ENCODE data around the gene RNU1-1.
"Not testable (repeated sequence)": the region's sequence is repeated elsewhere in the genome, so short reads cannot be mapped to it uniquely, and the experiment has no call there.

The RNU1-1 gene
- total RNA-seq = 0.71 to 4.2 (median 2.0) reads per million in 3 experiments

DNA sequence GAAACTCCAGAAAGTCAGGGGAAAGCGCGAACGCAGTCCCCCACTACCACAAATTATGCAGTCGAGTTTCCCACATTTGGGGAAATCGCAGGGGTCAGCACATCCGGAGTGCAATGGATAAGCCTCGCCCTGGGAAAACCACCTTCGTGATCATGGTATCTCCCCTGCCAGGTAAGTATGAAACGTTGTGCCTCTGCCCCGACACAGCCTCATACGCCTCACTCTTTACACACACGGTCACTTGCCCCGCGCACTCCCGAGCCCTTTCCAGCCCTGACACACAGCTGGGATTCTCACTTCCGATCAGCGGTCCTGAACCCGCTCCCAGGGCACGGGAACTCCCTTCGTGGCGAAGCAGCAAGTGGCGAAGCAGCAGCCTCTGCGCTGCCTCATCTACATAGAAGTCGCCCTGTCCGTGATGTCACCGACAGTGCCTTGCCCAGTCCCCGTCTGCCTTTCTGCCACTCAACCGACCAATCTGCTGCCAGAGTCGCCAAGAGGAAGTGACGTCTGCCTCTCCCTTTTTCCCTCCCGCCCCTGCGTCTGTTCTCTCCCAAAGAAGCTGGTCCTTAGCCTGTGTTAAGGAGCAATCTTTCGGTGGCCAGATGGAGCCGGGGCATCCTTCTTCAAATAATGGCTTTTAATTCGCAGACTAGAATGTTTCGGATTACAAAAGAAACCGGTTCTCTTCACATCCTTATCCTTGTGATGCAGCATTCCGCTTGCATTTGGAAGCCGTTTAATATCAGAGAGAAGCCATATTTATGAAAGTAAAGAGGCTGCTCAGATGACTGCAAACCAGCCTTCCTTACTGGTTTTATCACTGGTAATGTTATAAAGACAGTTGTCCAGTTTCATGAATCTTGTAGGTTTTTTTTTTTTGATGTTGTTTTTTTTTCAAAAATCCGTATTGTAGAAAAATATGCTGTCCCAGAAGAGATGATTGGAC, at the start of gene RNU1-1:
Gene RNU1-1 (minus strand): TSS at position 179 of the 949 bp plus-strand sequence.
- peak; percentile 88 for DNase-seq

DNA sequence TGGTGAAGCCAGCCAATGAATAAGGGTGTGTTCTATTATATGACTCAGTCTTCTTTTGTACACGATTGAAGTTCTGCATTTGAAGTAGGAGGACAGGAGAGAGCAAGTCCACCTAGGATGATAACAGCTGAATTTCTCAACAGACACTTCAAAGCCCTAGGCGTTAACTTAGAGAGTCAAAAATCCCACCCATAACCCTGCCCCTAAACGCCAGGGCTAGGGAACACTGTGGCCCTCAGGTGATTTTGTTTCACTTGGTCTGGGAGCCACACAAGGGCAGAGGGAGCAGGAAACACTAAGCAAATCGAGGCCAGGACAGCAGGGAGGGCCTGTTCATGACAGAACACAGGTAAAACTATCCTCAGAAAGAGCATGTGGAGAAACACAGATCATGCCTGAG, 47.0 kb upstream of the RNU1-1 start:
- DNase-seq = not testable (repeated sequence)

DNA sequence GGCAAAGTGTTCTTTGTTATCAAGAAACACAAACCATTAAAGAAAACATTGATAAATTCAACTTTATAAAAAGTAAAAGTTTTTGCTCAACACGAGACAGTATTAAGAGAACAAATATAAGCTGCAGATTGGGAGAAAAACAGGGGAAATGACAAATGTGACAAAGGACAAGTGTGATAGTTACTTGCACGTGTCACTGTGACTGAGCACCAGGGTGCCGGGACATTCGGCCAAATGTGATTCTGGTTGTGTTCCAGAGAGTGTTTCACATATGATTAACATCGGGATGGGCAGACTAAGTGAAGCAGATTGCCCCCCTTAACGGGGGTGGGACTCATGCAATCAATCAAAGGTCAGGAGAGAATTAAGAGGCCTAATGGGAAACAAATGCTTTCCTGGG, 46.4 kb upstream of the RNU1-1 start:
- not testable (repeated sequence) for DNase-seq

DNA sequence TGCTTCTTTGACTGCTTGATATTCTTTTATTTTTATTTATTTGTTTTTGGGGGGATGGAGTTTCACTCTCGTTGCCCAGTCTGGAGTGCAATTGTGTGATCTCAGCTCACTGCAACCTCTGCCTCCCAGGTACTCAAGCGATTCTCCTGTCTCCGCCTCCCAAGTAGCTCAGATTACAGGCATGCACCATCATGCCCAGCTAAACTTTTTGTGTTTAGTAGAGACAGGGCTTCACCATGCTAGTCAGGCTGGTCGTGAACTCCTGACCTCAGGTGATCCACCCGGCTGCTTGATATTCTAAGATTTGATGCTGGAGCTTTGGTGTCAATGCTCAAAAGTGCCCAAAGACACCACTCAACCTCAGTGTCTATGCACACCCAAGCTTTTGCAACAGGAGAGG, 45.6 kb upstream of the RNU1-1 start:
- not testable (repeated sequence) for DNase-seq

DNA sequence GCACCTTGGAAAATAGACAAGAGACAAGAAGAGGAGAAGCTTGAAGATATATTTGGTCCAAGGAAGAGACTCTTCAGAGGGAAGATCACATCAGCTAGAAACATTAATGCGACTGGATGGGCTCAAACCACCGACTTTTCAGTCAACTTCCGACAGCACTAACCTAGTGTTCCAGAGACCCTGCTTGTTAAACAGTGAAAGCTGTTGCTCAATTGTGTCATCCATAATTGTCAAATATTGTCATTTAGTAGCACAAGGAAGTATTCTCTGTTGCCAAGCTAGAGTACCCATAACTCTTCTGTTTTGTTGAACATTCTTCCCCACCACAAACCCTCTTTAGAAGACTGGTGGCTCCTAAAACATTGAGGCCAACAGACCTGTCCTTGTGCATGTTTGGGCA, 42.9 kb upstream of the RNU1-1 start:
- not testable (repeated sequence) for DNase-seq

DNA sequence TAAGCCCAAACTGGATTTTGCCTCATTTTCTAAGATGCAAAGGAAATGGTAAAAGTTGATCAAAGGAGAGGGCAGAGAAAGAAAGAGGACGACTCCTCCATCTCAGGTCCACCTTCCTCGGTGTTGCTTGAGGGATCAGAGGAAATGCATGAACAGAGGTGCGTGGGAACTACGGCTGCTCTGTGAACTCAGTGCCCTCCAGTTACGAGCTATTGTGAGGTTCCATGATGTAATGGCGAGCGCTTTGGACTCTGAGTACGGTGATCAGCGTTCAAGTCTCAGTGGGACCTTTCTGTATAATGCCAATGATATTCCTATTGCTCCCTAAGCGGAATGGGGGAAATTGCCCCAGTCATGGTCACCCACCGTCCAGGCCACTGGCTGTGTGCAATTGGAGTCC, 39.2 kb upstream of the RNU1-1 start:
- not testable (repeated sequence) for DNase-seq

DNA sequence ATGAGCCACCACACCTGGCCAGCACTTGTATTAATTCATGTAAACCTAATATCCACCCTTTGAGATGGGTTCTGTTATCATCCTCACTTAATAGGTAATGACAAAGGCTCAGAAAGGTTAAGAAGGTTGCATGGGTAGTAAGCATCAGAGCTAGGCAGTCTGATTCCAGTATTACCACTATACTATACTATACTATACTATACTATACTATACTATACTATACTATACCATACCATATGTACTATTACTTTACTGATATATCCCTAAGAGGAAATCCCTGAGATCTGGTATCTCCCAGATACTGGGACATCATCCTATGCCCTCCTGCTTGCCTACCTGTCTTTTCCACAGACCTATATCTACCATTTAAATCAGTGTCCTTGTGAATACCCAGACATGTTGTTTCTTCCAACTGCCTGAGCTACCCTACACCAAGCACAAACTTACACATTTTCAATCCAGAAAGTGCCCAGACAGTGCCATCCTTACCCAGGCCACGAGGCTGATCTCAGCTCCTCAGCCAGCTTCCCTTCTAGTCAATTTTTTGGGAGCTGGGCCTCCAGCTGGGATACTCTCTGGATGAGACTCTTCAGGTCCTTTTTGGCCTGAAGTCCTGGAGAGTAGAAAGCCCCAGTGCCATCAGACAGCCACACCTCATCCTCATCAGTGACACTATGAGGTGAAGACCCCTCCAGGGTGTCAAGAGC, 36.3 kb upstream of the RNU1-1 start:
- DNase-seq = not testable (repeated sequence)

DNA sequence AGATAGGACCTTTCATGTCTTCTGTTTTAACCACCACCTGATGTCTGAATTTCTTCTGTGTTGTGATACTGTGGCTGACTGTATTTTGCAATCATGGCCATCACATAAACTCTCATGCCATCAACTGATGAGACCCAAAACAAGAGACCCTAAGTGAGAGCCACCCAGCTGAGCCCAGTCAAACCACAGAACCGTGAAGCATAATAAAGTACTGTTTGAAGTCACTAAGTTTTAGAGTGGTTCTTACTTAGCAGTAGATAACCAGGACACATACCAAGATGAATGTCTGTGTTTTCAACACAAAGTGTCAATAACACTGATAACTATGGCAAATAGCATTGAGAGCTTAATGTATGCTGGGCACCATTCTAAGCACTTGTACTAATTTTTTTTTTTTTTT, 35.5 kb upstream of the RNU1-1 start:
- DNase-seq = not testable (repeated sequence)

DNA sequence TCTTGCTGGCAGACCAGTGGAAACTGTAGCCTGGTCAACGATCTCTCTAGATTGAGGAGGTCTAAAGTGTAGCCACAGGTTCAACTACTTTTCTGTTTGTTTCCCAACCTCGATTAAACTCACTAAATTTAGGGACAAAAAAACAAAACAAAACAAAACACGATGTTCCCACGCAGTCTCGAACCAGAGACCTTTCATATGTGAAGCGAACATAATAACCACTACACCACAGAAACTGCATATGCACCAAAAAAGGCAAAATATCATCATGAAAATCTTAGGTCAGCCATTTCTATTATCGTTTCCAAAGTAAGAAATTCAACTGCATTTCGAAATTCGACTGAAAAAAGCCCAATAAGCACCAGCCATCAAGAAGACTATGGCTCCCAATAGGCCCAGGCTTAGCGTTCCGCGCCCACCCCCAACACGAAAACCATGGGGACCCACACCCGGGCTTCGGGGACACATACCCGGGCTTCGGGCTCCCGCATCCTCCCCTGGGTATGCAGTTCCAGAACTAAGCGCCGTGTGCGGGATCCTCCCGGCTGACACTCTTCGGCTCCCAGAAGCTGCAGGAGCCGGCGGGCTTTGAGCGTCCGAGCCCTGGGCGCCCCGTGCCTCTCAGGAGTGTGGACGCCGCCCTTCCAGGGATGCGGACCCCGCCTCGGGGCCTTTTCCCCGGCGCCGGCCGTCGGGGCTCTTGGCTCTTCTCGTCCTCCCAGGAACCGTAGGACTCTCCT, 33.6 kb upstream of the RNU1-1 start:
- DNase-seq = not testable (repeated sequence)

DNA sequence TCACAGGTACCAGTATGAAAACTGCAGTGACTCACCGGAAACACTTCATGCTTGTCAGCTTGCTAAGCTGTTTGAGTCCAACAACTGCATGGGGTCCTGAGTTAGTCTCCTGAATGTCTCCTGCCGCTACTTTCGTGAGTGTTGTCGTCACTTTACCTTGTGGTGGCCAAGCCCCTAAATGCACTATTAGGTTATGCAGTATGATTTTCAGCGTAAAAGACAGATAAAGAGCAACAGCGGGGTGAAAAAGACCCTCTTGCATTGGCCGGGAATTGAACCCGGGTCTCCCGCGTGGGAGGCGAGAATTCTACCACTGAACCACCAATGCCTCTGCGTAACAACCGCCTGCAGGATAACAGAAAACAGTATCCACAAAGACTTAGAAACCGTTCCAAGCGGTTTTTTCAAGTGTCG, 31.6 kb upstream of the RNU1-1 start:
- not testable (repeated sequence) for DNase-seq

DNA sequence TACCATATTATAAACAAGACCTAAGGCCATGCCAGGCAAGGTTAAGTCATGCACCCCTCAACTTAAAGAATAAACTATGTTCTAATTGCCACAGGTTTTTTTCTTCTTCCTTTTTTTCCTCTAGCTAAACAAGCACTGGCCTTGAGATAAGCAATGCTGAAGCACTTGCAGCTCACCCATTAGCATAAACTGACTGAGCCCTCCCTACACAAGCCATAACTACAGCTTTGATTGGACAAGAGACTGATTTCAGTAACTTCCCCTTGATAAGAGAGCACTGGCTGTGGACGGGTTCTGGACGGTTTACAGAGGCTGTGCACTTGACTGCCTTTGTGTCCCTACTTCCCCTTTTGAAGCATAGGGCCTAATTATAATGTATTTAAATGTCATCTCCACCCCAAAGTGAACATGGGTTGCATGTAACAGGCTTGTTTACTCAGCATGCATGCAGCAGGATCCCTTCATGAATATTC, 26.4 kb upstream of the RNU1-1 start:
- not testable (repeated sequence) for DNase-seq

DNA sequence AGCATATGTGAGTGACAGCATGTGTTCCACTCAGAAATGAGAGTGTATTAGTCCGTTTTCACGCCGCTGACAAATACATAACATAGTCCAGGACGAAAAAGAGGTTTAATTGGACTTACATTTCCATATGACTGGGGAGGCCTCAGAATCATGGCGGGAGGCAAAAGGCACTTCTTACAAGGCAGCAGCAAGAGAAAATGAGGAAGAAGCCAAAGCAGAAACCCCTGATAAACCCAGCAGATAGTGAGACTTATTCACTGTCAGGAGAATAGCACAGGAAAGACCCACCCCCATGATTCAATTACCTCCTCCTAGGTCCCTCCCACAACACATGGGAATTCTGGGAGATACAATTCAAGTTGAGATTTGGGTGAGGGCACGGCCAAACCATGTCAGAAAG, 23.4 kb upstream of the RNU1-1 start:
- not testable (repeated sequence) for DNase-seq

DNA sequence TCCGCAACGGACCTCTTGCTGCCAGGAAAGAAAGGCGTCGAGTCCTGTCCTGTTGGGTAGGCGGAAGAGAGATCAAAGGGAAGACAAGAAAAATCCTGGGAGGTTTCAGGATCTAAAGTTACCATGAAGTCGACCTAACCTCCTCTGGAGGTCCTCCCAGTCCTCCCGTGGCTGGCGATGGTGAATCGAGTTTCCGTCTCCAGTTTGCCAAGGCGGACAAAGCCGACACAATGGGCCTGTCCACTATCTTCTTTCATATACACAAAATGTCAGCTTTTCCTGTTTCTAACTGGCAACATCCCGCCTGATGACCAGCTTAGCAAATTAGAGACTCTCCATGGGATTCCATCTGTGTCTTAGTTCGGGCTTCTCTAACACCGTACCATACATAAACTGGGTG, 22.7 kb upstream of the RNU1-1 start:
- DNase-seq = not testable (repeated sequence)

DNA sequence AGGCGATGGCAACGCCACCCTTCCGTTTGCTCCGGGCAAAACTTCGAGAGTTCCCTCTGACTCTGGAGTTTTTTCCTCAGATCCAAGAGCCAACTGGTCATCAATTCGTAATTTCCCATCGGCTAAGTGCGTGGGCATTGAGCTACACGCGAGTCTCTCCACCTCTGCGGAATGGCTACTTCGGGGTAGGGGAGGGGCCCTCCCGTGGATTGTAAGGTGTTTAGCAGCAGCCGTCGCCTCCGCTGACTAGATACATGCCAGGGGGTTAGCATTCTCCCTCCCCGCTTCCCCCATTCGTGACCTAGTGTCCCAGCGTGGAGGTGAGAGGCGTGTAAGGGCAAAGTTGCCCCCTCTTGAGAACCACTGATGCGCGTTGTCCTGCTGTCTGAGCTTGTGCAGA, 21.8 kb upstream of the RNU1-1 start:
- not testable (repeated sequence) for DNase-seq

DNA sequence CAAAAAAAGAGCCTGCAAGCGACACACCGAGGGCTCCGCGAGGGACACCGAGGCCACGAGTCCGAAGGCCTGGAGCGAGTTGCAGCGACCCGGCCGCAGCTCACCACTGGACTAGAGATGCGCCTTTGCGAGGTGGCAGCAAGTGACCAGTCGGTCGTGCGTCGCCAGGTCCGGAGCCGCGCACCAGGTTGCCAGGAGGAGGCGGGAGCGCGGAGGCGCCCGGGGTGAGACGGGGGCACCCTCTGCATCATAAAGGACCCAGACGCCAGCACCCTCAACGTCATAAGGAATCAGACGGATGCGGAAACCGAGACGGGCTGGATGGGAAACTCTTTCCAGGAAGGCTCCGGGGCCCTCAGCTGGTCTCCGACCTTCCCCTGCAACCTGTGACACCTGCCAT, 21.4 kb upstream of the RNU1-1 start:
- DNase-seq = not testable (repeated sequence)

DNA sequence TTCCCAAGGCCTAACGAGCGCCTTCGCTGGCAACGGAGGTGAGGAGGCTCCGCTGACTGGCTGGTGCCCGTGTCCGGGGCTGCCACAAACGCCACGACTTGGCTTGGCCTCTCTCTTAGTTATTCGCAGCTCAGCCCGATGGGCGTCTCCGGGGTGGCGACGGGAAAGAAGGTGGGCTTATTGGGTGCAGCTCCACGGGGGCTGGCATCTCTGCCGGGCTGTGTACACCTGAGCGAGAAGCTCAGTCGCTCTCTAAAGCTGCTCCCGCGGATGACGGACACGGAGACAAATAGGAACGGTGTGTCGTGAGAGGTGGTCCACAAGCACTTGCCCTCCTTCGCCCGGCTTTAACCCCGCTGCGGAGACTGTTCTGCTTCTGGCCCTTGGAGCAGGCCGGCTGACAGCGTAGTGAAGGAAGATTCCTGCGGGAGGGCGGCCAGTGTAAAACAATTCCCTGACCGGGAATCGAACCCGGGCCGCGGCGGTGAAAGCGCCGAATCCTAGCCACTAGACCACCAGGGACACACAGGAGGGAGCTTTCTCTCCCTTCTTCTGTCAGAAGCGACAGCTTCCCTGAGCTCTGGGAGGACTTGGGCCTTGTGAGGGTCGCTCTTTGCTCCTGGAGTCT, 20.9 kb upstream of the RNU1-1 start:
- DNase-seq = not testable (repeated sequence)

DNA sequence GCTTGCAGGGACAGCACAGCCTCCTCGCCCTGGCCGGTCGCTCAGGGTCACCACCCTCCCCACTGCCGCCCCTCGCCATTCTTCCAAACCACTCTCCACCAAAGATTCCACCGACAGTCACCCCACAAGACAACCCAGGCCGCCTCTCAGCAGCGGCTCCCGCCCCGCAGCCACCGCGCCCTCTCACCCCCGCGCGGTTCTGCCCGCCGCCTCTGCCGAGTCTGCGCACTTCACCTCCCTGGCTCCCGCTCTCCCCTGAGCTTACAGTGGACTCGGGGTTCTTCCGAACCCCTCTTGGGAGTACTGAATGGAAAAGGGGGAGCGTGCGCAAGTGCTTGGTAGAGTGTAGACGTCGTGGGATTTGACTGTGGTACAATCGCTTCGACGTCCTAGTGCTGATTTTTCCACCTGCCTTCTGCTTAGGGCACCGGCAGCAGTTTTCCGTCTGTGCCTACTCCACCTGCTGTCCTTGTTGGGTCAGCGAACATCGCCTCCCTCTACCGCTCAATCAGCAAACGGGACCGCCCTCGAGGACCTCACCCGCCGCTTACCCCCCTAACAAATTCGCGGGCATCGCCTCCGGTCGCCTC, 20.2 kb upstream of the RNU1-1 start:
- DNase-seq = not testable (repeated sequence)

DNA sequence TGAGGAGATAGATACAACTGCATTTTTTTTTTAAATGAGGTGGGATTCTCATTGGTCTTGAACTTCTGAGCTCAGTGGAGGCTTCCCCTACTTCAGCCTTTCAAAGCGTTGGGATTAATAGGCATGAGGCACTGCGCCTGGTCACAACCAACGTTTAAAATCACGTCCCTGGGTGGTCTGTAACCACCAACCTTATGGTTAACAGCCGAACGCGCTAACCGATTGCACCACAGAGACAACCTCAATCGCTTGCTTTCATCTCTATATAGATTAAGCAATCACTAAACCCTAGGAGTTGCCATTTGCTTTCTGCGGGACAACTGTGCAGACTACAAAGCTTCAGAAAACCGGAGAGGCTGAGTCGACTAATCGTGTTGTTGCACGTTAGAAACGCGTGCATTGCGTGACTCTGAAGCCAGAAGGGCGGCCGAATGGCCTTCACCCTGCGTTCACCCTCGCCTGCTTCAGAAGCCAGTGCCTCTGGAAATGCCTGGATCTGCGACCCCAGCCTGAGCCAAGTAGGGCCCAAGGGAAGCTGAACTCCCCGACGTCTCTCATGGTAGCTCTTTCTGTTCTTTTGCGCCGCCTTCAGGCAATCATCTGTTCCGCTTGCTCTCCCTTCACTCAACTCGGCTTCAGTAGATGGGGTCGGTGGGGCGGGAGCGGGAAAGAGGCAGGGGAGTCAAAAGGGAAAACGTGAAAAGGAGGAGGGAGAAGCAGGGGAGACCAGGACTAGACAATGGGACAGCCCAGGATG, 18.3 kb upstream of the RNU1-1 start:
- not testable (repeated sequence) for DNase-seq

DNA sequence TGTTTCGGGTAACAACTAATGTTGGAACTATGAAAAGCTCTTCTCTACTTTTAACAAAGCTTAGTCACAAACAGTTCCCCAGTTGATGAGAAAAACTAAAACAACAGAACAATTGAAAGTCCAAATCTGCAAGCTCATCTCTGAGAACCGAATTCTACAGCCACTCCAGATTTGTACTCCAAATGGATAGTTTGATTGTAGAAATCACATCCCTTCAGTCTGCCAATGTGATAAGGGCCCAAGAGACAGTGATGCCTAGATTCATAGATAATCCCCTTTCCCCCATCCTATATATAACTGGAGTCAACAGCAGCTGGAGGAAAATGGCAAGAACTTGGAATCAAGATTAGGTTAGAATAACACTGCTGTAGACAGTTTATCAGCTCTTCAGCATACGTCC, 14.3 kb upstream of the RNU1-1 start:
- DNase-seq = not testable (repeated sequence)

DNA sequence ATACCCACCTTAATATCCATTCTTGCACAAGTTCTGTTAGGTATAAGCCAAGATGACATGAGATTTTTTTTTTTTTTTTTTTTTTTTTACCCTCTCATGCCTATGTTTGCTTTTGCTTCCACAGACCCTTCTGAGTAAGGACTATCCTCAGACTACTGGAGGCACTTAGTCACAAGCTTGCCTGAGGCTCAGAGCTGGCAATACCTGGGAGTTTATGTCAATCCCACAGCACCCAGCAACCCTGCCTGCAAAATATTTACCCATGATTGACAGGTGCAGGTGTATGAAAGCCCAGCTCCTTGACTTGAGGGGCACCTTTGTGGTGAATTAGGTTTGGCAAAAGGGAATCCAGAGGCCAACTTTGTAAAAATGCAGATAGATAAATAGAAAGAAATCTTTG, 11.7 kb upstream of the RNU1-1 start:
- DNase-seq = not testable (repeated sequence)

DNA sequence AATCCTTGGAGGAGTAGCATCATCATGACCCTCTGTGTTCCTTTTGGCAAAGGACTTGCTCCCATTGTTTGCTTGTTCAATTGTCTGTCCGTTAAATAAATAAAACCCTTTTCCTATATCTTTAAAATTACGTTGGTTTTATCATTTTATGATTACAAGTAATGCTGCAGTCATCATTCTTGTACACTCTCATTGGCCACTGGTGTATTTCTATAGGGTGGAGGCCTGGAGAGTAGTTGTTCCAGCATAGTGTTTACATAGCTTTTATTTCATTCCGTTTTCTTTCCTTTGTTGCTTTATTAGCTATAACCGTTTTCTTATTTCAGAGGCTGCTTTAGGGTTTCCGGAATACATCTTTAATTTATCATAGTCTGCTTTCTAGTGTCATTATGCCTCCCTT, 7.6 kb upstream of the RNU1-1 start:
- not testable (repeated sequence) for DNase-seq

All from central memory CD4-positive, alpha-beta T cell (primary cell).